T-helper 1 cell treated with Interleukin-12 subunit alpha and Interleukin-12 subunit beta and Interleukin-4 antibody, amounts not matched to agents 30 μg/mL and 1 μg/mL, for 36 hours (primary cell): Measurements from ENCODE around the gene MMP15.
"Not testable (repeated sequence)": the region's sequence is repeated elsewhere in the genome, so short reads cannot be mapped to it uniquely, and the experiment has no call there.

ENCODE experiments used
- H3K27ac Mint-ChIP-seq: one replicate; pipeline ENCODE4 v1.8.0; 2021; ENCODE audit warnings: mild to moderate bottlenecking, mixed read lengths
- H3K27me3 Mint-ChIP-seq: one replicate; pipeline ENCODE4 v1.8.0; 2021; ENCODE audit warnings: low read depth, mixed read lengths
- H3K36me3 Mint-ChIP-seq: one replicate; pipeline ENCODE4 v1.8.0; 2021; ENCODE audit warnings: low read depth, mixed read lengths
- H3K4me1 Mint-ChIP-seq: one replicate; pipeline ENCODE4 v1.8.0; 2021; ENCODE audit warnings: low read depth, mixed read lengths
- H3K4me3 Mint-ChIP-seq: one replicate; pipeline ENCODE4 v1.8.0; 2021; ENCODE audit warnings: mild to moderate bottlenecking, moderate library complexity, mixed read lengths
- H3K9me3 Mint-ChIP-seq: one replicate; pipeline ENCODE4 v1.8.0; 2021; ENCODE audit warnings: mixed read lengths

Gene MMP15

DNA sequence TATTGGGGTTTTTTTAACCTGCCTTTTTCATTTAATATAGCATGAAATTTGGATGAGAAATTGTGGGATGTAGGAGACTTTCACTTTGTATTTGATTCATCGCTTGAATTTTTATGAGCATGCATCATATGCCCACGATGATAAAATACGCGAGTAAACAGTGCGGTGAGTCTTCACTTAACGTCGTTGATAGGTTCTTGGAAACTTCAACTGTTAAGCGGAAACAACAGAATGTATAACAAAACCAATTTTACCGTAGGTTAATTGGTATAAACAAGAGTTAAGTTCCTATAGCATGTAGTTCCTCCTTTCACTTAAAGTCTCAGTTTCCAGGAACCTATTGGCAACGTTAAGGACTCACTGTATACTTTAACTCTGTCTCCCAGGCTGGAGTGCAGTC is 28.7 kb downstream of the MMP15 start:
- H3K4me1 Mint-ChIP-seq, result peaks cover 4% of the 10 kb centered on the region
- no peaks in the 10 kb centered on the region for H3K27me3 Mint-ChIP-seq
- H3K9me3 Mint-ChIP-seq, result no peaks in the 10 kb centered on the region
- no peaks in the 10 kb centered on the region for H3K36me3 Mint-ChIP-seq
- H3K27ac Mint-ChIP-seq, result no peak overlapping the region
- no peak overlapping the region for H3K4me3 Mint-ChIP-seq

DNA sequence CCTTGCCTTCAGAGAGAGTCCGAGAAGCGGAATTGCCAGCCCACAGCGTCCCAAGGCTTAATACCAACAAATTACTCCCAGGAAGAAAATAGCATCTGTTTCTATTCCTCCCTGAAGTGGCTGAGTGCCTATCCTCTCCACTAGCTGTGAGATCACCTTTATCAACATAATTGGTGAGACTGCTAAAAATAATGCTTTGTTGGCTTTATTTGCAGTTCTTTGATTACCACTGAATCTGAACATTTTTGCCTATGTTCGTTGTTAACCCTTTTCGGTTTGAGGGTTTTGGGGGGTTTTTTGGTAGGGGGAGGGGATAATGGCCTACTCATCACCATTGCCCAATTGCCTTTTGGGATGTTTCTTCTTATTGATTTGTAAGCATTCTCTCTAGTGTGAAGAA is 31.0 kb downstream of the MMP15 start:
- no peaks in the 10 kb centered on the region for H3K9me3 Mint-ChIP-seq
- H3K4me3 Mint-ChIP-seq, result no peak overlapping the region
- H3K27ac Mint-ChIP-seq, result no peak overlapping the region
- no peaks in the 10 kb centered on the region for H3K36me3 Mint-ChIP-seq
- peaks cover 4% of the 10 kb centered on the region for H3K4me1 Mint-ChIP-seq
- H3K27me3 Mint-ChIP-seq, result no peaks in the 10 kb centered on the region

DNA sequence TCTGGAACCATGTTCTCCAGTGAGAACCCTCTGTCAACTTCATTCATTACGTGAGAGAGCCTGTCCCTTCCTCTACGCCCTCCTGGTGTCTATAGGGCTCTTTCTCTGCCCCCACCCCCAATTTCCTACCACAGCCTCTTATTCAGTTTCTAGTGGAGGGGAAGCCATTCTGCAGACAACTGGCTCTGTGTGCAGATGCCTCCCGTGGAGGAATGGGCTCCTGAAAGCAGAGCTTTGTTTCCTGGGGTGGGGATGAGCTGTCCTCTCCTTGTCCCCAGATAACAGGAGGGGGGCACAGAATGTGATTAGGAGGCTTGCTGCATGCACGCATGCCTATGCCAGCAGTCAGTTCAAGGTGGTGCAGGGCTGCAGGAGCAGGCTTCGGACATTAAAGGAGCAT is 31.6 kb downstream of the MMP15 start:
- Mint-ChIP-seq H3K36me3 (no peaks in the 10 kb centered on the region), H3K27me3 (no peaks in the 10 kb centered on the region), H3K4me3 (no peak overlapping the region)

DNA sequence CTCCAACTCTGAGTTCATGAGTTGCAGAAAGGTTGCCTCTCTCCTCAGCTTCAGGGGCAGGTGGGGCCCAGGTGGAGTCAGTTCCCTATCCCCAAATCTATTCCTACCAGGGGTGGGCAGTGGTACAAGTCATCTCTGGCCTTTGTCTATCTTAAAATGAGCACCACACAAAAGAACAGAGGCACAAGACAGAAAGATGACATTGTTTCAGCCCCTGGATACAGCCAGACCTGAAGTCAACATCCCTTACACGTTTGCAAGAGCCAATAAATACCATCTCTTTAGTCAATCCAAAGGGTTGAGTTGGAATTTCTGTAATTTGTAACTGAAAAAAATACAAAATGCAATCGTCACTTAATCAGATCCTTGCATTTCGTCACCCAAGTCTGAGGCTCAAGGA is 32.2 kb downstream of the MMP15 start:
- no peaks in the 10 kb centered on the region for H3K36me3 Mint-ChIP-seq

More for the DNA sequence above, 31.6 kb downstream of the MMP15 start:
- H3K9me3 Mint-ChIP-seq, result no peaks in the 10 kb centered on the region
- H3K27ac Mint-ChIP-seq, result no peak overlapping the region
- H3K4me1 Mint-ChIP-seq, result peaks cover 4% of the 10 kb centered on the region

GRCh38 chr16:58062821-58063220 is 37.3 kb downstream of the MMP15 start:
- H3K27ac Mint-ChIP-seq, result no peak overlapping the region
- no peaks in the 10 kb centered on the region for H3K9me3 Mint-ChIP-seq
- H3K36me3 Mint-ChIP-seq, result no peaks in the 10 kb centered on the region
- no peak overlapping the region for H3K4me3 Mint-ChIP-seq
- H3K4me1 Mint-ChIP-seq, result no peaks in the 10 kb centered on the region
- no peaks in the 10 kb centered on the region for H3K27me3 Mint-ChIP-seq

More for the DNA sequence above, 32.2 kb downstream of the MMP15 start:
- Mint-ChIP-seq H3K27ac (no peak overlapping the region), H3K4me1 (peaks cover 4% of the 10 kb centered on the region), H3K4me3 (no peak overlapping the region), H3K27me3 (no peaks in the 10 kb centered on the region), H3K9me3 (no peaks in the 10 kb centered on the region)

- Mint-ChIP-seq H3K27ac (no peak overlapping the region), H3K27me3 (no peaks in the 10 kb centered on the region), H3K9me3 (no peaks in the 10 kb centered on the region), H3K4me1 (no peaks in the 10 kb centered on the region), H3K36me3 (no peaks in the 10 kb centered on the region), H3K4me3 (no peak overlapping the region)
Observed at GRCh38 chr16:58063377-58064076, 38.0 kb downstream of the MMP15 start.

DNA sequence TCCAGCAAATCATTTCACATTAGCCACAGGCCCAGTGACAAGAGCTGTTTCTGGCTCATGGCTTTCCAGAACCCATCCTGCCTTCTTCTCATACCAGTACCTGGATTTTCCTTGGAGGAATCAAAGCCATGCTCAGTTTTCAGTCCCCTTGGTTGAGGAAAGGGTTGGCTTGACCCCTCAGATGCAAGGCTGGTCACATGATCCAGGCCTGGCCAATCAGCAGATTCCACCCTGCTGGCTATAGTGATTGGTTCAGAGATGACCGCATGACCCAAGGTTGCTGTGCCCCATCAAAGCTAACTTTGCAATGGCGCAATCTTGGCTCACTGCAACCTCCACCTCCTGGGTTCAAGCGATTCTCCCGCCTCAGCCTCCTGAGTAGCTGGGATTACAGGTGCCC is 45.0 kb downstream of the MMP15 start:
- Mint-ChIP-seq H3K9me3 (peaks cover 5% of the 10 kb centered on the region), H3K4me1 (no peaks in the 10 kb centered on the region), H3K27ac (no peak overlapping the region), H3K27me3 (no peaks in the 10 kb centered on the region), H3K36me3 (no peaks in the 10 kb centered on the region), H3K4me3 (no peak overlapping the region)

- not testable (repeated sequence) for H3K27ac Mint-ChIP-seq, H3K4me1 Mint-ChIP-seq, H3K9me3 Mint-ChIP-seq, H3K4me3 Mint-ChIP-seq, H3K27me3 Mint-ChIP-seq, H3K36me3 Mint-ChIP-seq
Observed at GRCh38 chr16:58072134-58072533, 46.6 kb downstream of the MMP15 start.

GRCh38 chr16:58073086-58073485 is 47.5 kb downstream of the MMP15 start:
- not testable (repeated sequence) for H3K4me3 Mint-ChIP-seq, H3K27me3 Mint-ChIP-seq, H3K4me1 Mint-ChIP-seq, H3K27ac Mint-ChIP-seq, H3K36me3 Mint-ChIP-seq, H3K9me3 Mint-ChIP-seq

DNA sequence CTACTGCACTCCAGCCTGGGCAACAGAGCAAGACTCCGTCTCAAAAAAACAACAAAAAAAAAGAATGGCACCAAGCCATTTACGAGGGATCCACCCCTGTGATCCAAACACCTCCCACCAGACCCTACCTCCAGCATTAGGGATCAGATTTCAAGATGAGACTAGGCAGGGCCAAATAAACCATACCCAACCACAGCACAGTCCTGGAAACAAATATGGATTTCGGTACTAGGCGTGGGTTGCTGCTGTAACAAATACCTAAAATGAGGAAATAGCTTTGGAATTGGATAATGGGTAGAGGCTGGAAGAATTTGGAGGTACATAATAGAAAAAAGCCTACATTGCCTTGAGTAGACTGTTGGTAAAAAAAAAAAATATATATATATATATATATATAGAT is 49.1 kb downstream of the MMP15 start:
- Mint-ChIP-seq H3K27me3 (peaks cover 5% of the 10 kb centered on the region), H3K4me1 (no peaks in the 10 kb centered on the region), H3K4me3 (no peak overlapping the region), H3K27ac (no peak overlapping the region), H3K9me3 (peaks cover 5% of the 10 kb centered on the region), H3K36me3 (no peaks in the 10 kb centered on the region)

- no peak overlapping the region for H3K27ac Mint-ChIP-seq
- H3K36me3 Mint-ChIP-seq, result no peaks in the 10 kb centered on the region
- peaks cover 4% of the 10 kb centered on the region for H3K9me3 Mint-ChIP-seq
- H3K4me3 Mint-ChIP-seq, result no peak overlapping the region
- peaks cover 5% of the 10 kb centered on the region for H3K27me3 Mint-ChIP-seq
- H3K4me1 Mint-ChIP-seq, result no peaks in the 10 kb centered on the region
Observed at GRCh38 chr16:58076514-58076913, 51.0 kb downstream of the MMP15 start.

GRCh38 chr16:58077796-58078195 is 52.2 kb downstream of the MMP15 start:
- H3K9me3 Mint-ChIP-seq, result no peaks in the 10 kb centered on the region
- no peak overlapping the region for H3K4me3 Mint-ChIP-seq
- peaks cover 5% of the 10 kb centered on the region for H3K27me3 Mint-ChIP-seq
- H3K4me1 Mint-ChIP-seq, result no peaks in the 10 kb centered on the region
- H3K27ac Mint-ChIP-seq, result no peak overlapping the region
- no peaks in the 10 kb centered on the region for H3K36me3 Mint-ChIP-seq

DNA sequence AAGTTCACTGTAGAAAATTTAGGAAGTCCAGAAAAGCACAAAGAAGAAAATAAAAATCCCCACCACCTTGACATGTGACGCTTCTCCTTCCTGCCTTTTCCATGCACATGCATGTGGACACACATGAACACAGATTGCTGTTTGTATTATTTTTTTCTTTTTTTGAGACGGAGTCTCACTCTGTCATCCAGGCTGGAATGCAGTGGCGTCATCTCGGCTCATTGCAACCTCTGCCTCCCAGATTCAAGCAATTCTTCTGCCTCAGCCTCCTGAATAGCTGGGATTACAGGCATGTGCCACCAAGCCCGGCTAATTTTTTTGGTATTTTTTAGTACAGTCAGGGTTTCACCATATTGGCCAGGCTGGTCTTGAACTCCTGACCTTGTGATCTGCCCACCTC is 55.1 kb downstream of the MMP15 start:
- H3K27ac Mint-ChIP-seq, H3K4me1 Mint-ChIP-seq, H3K4me3 Mint-ChIP-seq, H3K36me3 Mint-ChIP-seq, H3K27me3 Mint-ChIP-seq, H3K9me3 Mint-ChIP-seq: not testable (repeated sequence)

- H3K4me1 Mint-ChIP-seq, result no peaks in the 10 kb centered on the region
- H3K36me3 Mint-ChIP-seq, result no peaks in the 10 kb centered on the region
- H3K9me3 Mint-ChIP-seq, result no peaks in the 10 kb centered on the region
- H3K4me3 Mint-ChIP-seq, result no peak overlapping the region
- H3K27ac Mint-ChIP-seq, result no peak overlapping the region
- no peaks in the 10 kb centered on the region for H3K27me3 Mint-ChIP-seq
Observed at GRCh38 chr16:58082381-58082780, 56.8 kb downstream of the MMP15 start.

- Mint-ChIP-seq H3K9me3 (no peaks in the 10 kb centered on the region), H3K27ac (no peak overlapping the region), H3K4me1 (no peaks in the 10 kb centered on the region), H3K36me3 (no peaks in the 10 kb centered on the region), H3K4me3 (no peak overlapping the region), H3K27me3 (no peaks in the 10 kb centered on the region)
Observed at GRCh38 chr16:58084635-58085034, 59.1 kb downstream of the MMP15 start.

- Mint-ChIP-seq H3K9me3 (no peaks in the 10 kb centered on the region), H3K27me3 (no peaks in the 10 kb centered on the region), H3K4me1 (no peaks in the 10 kb centered on the region), H3K36me3 (no peaks in the 10 kb centered on the region), H3K27ac (no peak overlapping the region), H3K4me3 (no peak overlapping the region)
Observed at GRCh38 chr16:58085171-58085570, 59.6 kb downstream of the MMP15 start.
